Measurements from ENCODE around the gene SMARCD1.

SMARCD1 gene

DNA sequence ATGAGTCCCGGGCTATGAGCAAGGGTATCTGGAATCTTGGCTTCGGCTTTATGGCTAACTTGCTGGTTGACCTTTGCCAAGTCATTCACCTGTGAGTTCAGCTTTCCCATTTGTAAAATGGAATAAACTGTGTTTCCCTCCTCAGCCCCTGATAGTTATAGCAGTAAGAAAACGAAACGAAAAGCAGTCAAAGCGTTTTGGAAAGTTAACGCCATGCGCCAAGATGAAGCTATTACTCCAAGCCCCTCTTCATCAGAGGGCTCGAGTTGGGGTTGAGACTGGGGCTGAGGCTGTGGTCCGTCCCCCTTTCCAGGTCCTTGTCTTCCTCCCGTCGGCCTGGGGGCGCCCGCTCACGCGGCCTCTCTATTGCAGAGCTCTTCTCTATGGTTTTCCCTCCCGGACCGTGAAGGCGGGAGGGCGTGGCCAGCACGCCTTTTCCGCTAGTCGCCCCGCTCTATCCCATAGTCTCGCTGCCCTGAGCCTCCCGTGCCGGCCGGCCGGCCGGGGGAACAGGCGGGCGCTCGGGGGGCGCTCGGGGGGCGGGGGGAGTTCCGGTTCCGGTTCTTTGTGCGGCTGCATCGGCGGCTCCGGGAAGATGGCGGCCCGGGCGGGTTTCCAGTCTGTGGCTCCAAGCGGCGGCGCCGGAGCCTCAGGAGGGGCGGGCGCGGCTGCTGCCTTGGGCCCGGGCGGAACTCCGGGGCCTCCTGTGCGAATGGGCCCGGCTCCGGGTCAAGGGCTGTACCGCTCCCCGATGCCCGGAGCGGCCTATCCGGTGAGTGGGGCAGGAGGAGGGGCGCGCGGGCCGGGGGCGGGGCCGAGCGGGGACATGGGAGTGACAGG, at the start of gene SMARCD1:
Gene SMARCD1, plus strand, starts transcription at position 568 of the 840 bp plus-strand sequence. Its CDS starts 28 bp downstream, at position 596.
- DNase-seq (ENCODE audit: low read depth in 3 of 3): peak; percentile 75 to 82 (median 78)

GRCh38 chr12:50038336-50038735, 46.8 kb upstream of the SMARCD1 start:
- DNase-seq (ENCODE audit: low read depth in 3 of 3): no peak

GRCh38 chr12:50039151-50039835, 45.8 kb upstream of the SMARCD1 start:
- DNase-seq (ENCODE audit: low read depth in 3 of 3): peak; percentile 69 to 92 (median 76)

- no peak for DNase-seq (ENCODE audit: low read depth in 3 of 3)
Observed at GRCh38 chr12:50040657-50041056, 44.5 kb upstream of the SMARCD1 start.

DNA sequence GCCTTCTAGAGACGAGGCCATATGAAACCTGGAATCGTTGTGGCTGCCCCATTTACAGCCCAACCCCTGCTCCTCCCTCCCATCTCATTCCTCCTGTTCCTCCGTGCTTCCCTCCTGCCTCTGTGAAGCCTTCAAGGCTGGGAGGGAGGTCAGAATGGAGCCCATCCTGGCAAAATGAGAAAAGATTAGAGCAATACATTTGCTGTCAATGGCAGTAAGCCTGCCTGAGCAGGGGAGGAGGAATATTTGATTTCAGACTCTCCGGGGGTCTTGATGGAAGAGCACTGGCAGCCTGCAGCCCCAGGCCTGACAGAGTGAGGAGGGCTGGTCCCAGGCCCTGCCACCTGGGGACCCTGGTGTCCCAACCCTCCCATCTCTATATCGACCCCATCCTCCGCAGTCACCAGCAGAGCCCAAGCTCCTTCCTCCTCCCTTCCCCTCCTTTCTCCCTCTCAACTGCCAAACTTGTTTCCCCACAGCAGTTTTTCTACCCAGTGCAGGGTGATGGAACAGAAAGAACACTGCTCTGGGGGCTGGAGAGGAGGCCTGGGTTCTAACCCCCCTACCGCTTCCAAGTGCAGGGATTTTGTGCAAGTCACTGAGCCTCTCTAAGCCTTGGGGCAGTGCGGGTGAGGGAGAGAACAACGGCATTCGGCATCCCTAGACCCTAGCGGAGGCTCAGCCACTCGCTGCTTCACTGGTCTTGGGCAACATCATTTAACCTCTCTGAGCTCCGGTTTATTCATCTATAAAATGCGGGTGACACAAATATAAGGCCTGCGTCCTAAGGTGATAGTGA, 43.9 kb upstream of the SMARCD1 start:
- no peak for DNase-seq (ENCODE audit: low read depth in 3 of 3)

- no peak for DNase-seq (ENCODE audit: low read depth in 3 of 3)
Observed at GRCh38 chr12:50041962-50042361, 43.2 kb upstream of the SMARCD1 start.

DNA sequence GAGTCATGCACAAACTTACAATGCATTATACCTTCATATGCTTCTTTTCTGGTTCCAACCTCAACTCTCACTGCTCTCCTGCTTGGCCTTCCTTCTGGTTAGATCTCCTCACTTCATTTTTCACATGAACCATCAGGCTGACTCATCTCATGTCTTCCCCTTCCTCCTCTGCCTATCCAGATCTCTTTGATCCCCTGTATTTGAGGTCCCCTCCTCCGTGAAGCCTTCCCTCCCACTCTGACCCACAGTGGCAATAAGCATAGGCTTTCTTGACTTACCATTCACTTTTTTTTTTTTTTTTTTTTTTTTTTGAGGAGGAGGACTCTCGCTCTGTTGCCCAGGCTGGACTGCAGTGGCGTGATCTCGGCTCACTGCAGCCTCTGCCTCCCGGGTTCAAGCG, 42.4 kb upstream of the SMARCD1 start:
- no peak for DNase-seq (ENCODE audit: low read depth in 3 of 3)

- no peak for DNase-seq (ENCODE audit: low read depth in 3 of 3)
Observed at GRCh38 chr12:50043308-50043707, 41.8 kb upstream of the SMARCD1 start.

- no peak for DNase-seq (ENCODE audit: low read depth in 3 of 3)
Observed at GRCh38 chr12:50043854-50044253, 41.3 kb upstream of the SMARCD1 start.

DNA sequence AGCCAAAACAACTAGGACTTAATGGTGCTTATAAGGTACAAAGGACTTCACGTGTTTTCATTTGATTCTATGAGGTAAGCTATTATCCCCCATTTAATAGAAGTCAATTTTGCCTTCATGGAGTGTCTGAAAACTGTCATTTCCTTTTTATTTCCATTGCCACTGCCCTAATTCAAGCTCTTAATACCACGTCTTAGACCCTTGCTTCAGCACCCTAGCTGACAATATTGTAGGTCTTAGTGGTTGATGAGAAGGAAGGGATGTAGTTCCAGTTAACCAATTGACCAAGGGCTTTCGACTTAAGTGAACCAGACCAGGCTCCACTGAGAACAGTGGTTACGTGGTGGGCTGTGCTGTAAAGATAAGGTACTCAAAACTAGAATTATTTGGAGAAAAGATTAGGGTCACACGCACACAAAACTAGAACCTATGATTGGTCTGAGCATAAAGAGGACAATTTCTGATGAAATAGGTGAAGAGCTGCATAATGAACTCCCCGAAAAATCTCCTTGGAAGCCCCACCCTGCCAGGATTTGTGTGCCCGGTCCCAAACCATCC, 37.4 kb upstream of the SMARCD1 start:
- DNase-seq (ENCODE audit: low read depth in 3 of 3): no peak

DNA sequence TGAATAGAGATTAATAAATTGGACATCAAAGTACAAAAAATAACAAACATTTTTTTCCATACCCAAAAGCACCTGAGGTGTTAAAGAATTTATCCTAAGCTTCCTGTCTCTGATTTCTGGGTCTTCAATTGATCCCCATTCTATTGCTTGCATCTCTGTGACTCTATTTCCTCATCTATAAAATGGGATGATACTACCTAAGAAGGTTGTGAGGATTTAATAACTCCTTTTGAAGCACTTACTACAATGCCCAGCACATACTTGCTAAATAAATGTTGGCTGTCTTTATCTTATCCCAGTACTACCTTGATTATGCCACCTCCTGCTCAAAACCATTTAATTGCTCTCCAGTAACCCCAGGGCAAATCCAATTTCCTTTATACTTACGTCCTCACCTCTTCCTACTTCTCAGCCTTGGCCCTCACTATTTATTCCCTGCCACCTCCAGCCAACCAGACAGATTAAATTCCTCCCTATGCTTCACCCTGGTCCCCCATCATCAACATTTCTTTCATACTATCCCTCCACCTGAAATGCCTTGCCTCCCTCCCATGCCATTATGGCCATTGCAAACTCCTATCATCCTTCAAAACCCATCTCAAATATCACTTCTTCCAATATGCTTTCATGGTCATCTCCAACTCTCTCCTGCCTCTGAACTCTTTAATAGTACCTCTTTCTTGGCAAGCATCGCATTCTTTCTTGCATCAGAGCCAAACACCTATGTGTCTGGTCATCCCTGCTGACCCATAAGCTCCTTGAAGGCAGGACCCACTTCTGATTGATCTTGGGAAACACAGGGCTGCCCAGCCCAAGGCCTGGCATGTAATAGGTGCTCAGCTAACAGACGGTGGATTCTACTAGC, 35.7 kb upstream of the SMARCD1 start:
- DNase-seq (ENCODE audit: low read depth in 3 of 3): no peak

DNA sequence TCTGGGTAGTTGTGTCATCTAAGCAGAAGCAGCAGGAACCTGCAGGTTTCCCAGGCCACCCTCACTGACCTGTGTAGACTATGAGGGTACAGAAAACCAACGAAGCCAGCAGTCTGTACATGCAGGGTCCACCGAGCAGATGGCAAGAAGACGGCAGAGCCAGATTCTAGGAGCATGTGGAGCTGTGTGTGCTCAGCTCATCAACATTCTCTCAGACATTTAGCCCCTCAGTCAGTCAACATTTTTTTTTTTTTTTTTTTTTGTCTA, 35.1 kb upstream of the SMARCD1 start:
- no peak for DNase-seq (ENCODE audit: low read depth in 3 of 3)

- no peak for DNase-seq (ENCODE audit: low read depth in 3 of 3)
Observed at GRCh38 chr12:50050410-50051098, 34.6 kb upstream of the SMARCD1 start.

DNA sequence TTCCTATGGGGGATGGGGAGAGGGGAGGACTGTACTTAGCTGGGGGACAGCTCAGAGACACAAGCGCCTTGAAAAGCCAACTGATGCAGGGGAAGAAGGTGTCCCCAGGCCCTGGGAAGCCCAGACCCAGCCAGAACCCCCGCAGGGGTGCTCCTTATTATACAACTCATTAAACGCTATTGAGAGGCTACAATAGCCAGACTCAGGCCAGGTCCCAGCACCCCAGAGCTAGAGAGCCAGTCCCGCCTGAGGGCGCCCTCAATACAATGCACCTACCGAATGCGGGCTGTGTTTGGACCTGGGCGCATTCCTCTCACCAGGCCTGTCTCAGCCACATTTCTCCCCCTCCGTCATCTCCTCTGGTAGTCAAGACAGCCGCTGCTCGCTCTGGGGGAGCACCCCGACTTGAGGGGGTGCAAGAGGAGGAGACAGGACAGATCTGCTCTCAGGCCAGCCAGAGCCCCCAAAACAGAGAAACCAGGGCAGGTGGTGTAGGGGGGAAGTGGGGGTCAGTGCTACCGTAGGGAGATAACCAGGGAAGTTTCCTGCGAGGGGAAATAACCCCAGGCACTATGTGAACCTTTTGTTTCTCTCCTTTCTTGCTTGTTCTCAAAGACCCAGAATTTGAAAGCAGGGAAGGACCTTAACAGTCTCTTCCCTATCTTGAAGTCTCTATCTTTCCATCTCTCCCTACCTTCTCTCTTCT, 33.9 kb upstream of the SMARCD1 start:
- DNase-seq (ENCODE audit: low read depth in 3 of 3): no peak

DNA sequence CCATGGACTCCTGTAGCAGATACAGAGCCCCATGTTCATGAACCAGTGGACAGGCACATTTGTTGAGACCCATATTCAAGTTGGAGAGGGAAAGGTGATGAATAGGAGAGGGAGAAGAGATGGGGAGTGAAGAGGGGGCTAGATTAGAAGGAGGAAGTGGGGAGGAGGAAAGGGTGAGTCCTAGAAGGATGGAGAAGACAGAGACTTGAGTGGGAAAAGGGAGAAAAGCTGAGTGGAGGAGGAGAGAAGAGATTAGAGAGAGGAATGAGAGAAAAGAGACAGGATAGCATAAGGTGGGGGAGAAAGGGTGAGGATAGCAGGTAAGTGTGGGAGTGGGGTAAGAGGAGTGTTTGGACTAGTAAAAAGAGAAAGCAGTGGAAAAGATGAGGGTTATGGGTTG, 32.6 kb upstream of the SMARCD1 start:
- no peak for DNase-seq (ENCODE audit: low read depth in 3 of 3)

GRCh38 chr12:50052964-50053363, 32.2 kb upstream of the SMARCD1 start:
- no peak for DNase-seq (ENCODE audit: low read depth in 3 of 3)

- no peak for DNase-seq (ENCODE audit: low read depth in 3 of 3)
Observed at GRCh38 chr12:50053583-50053982, 31.6 kb upstream of the SMARCD1 start.

DNA sequence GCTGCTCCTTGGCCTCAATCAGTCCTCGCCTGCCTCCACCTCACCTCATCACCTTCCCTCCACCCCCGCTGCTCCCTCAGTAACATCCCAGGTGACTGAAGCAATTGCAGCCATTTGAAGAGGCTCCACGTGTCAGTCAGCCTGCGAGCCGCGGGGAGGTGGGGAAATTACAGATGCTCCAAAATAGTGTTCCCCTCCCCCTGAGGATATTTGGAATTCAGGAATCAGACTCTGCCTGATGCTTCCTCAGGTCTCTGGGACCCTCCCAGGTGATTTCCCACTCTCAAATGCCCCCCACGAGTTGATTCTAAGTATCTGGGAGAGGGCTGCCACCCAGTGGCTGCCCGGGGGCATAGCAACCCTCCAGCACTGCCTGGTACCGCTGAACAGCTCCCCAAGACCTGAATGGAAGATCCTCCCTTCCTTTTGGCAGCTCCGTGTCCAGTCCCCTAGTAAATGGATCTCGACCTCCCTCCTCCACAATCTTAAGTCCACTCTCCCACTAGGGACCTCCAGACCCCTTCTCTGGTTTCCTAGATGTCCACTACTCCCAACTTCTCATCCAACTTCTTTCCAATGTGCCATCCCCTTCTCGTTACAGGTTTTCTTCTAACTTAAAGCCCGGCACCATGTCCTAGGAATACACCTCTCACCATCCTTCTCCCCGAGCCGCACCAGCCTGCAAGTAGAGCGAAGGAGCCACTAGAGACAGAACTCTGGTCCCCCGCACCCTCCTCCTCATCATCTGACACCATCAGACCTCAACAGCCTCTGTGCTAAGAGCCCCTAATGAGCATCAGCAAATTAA, 29.1 kb upstream of the SMARCD1 start:
- DNase-seq (ENCODE audit: low read depth in 3 of 3): peak; percentile 35 to 51 (median 47)

- no peak for DNase-seq (ENCODE audit: low read depth in 3 of 3)
Observed at GRCh38 chr12:50056639-50056976, 28.5 kb upstream of the SMARCD1 start.
